Kidney glomerular epithelial cell (primary cell): ENCODE measurements around the gene SDK2.

ENCODE experiments used
- DNase-seq: peaks from one replicate; lab custom pipeline; 2025; lab: John Stamatoyannopoulos, UW

The SDK2 gene

DNA sequence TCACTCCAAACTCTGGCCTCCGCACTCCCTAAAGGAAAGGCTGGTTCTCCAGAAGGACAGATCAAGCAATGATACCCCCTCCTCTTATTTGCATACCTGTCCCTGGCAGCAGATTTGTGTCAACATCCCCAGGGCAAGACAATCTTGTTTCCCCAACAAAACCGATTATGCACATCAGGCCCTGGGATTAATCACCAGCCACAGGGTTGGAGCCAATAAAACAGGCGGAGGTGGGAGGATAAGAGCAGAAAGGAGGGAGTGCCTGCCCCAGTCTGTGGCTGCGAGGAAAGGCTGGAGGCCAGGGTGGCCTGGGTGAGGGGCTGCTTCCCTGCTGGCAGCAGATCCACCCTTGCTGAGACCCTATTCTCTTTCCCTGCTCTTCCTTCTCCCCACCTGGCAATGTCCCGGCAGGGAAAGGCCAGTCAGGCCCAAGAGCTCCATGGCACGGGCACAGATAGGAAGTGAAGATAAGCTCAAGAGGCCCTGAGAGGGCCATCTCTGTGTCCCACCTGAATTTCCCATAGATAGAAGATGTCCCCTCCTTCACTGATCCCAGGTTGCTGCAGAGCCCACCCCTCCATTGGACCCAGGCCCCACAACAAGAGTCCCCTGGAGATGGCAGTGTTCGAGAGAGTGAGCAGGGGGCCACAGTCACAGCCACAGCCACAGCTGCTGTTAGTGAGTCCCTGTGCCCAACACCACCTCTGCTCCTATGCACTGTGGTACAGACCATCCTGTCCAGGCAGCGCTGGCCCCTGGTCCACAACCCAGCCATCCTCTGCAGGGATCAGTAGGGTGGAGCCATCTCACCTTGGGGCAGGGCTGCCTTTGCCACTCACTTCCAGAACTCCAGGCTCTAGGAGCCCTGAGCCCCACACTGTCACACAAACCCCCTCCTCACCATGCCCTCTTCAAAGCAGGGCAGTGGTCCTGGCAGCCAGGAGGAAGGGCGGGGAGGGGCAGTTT is 137.5 kb downstream of the SDK2 start:
- DNase-seq: no peak

DNA sequence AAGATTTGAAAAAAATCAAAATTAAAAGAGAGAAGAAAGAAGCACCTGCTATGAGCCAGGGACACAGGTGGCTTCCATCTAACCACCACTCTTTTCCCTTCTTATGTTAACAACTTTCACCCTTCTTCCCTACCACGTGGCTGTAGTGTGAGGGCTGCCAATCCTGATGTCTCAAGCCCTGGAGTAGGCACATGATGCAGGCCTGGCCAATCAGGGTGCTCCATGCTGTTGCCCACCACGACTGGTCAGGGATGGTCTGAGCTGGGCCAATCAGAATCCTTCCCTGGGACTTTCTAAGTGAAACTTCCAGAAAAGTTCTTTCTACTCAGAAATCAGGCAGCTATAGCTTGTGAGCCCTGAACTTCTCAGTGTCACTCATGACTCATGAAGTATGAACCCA is 140.7 kb downstream of the SDK2 start:
- no peak for DNase-seq

DNA sequence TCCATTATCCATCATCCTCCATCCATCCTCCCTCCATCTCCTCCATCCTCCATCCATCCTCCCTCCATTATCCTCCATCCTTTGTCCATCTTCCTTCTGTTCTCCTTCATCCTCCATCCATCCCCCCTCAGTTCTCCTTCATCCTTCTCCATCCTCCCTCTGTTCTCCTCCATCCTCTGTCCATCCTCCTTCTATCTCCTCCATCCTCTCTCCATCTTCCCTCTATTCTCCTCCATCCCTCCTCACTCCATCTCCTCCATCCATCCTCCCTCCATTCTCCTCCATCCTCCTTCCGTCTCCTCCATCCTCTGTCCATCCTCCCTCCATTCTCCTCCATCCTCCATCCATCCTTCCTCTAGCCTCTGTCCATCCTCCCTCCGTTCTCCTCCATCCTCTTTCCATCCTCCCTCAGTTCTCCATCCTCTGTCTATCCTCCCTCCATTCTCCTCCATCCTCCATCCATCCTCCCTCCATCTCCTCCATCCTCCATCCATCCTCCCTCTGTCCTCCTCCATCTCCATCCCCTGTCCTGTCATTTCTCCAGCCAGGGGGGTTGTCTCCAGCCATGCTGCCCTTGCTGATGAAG is 143.7 kb downstream of the SDK2 start:
- no peak for DNase-seq

GRCh38 chr17:73498886-73499554 is 145.2 kb downstream of the SDK2 start:
- no peak for DNase-seq

DNA sequence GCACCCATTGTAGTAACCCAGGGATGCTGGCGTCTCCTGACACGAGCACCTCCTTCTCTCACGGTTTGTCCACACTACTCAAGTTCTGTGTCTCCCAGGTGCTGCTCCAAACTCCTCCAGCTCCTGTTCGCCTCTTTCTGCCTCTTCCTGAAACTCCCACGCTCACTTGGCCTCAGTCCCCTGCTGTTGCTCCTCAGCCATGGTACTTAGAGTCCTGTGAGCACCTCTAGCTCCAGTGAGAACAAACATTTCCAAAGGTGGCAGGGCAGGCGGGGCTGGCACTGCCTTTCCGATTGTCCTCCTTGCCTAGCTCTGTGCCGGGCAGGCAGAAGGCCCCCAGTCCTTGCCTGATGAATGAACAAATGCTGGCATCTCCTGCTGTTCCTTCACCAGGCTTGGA is 146.1 kb downstream of the SDK2 start:
- DNase-seq: no peak

DNA sequence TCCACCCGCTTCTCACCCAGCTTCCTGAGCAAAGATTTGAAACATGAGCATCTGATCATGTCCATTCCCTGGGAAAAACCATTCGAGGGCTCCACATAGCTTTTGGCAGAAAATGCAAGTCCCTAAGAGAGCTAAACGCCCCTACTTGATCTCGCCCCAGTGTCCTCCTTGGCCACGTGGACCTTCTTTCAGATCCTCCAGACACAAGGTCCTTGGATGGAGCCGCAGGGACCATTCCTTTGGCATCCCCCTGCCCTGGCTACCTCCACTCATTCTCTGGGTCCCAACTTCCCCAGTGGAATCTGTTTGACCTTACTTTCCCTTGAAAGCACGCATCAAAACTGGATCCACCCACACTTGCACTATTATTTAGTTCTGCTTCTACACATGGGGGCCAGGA is 146.5 kb downstream of the SDK2 start:
- no peak for DNase-seq

GRCh38 chr17:73496232-73496631 is 148.0 kb downstream of the SDK2 start:
- no peak for DNase-seq

DNA sequence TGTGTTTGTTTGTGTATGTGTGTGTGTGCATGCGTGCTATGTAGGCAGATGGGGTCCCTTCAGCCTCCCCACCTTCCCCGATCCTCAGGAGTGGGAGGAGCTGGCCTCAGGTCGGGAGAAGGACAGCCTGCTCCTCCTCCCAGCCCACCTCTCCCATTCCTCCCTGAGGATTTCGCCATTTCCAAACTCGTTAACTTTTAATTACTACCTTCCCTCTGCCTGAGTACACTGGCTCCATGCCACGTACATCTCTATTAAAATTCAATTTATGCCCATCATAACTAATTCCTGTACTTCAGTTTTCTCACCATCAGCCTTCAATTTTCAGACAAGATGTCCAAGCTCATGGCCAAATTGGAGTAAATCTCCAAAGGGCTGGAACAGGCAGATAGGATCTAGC is 148.6 kb downstream of the SDK2 start:
- no peak for DNase-seq

DNA sequence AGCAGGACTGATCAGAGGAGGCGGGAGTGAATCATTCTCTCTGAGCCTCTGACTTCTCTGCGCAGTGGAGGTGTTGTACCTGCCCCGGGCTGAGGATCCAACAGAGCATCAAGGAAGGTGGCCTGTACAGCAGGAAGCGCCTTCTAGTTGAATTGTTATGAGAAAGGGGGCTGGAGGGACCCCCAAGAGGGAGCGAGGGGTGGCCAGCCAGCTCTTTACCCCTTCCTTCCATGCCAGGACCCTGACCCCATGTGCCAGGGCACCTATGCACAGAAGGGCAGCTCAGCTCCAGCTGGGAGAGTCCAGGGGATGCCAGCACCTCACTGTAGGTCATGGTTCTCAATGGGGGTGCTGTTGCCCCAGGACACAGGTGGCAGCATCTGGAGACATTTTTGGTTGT is 149.3 kb downstream of the SDK2 start:
- DNase-seq: no peak

DNA sequence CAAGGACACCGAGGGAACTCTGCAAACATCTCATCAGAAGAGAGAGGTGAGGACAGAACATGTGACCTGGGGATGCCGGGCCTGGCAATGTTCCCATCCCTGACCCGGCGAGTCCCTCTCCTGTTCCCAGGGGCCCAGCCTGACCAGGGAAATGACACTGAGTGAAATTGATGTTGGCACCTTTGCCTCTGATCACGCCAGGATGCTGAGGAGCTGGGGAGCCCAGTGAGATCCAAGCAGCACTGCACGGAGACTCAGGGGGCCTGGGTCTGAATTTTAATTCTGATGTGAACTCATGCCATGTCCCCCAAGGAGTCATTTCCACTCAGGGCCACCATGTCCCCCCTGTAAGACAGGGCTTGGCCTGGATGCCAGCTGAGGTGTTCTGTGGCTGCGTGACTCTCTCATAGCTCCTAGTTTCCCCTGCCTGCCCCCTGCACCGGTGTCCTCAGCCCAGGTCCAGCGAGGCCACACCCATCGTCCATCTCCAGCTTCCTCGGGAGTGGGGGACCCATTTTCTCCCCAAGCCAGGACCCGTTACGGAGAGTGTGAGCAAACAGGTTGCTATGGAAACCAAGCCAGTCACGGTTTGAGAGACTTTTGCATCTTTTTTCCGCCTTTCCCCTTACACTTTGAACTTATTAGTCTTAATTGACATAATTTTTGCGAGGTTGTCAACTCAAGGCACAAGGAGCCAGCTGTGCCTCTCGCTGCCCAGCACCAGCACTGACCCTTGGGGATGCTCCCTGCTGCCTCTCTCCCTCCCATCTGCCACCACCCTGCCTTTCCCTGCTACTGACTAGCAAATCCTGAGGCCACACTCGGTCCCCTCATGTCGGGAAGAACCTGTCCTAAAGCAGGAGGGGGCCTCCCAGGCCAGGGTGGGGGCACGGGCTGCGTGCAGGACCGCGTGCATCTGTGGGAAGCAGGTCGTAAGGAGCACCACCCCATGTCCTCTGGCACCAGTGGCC is 150.0 kb downstream of the SDK2 start:
- DNase-seq: no peak

DNA sequence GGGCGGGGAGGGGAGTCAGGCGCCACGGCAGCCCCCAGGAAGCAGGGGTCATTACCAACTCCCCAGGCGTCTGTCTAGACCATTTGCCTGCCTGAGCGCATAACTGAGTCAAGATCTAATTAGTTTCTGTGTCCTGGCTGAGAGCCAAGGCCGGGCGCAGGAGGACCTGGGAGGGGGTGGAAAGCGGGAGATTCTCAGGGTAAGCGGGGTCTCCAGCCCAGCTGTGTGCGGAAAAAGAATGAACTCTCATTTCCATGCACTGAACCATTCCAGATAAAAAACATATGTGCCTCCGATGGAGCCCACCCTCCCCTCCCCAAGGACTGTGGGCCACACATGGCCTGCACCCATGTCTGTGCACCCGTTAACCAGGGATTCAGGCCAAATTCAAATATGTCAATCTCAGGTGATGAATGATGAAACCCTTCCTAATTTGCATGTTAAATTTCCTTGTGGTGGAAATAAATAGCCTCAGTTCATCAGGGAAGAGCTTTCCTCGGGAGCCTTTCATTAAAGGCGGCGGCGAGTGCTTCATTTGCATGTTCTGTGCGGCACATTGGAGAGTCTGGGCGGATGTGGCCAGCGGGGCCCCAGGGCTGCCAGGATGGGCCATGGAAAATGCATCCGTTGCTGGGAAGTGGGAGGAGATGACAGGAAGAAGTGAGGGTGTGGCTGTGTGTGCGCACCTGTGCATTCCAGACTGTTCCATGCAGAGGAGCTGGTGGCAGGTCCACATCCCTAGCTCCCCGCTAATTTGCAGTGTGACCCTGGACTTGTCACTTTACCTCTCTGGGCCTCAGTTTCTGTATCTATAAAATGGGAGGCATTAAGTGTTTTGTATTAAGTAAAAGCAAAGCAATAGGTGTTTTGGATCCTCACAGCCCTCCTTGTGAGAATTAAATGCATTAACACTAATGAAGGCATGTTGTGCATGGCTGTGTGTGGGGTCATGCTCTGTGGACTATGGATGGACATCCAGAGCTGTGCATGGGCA is 151.1 kb downstream of the SDK2 start:
- no peak for DNase-seq

GRCh38 chr17:73492125-73492820 is 152.0 kb downstream of the SDK2 start:
- no peak for DNase-seq

GRCh38 chr17:73491648-73492047 is 152.6 kb downstream of the SDK2 start:
- DNase-seq: no peak

- DNase-seq: no peak
Observed at GRCh38 chr17:73490851-73491250, 153.4 kb downstream of the SDK2 start.

DNA sequence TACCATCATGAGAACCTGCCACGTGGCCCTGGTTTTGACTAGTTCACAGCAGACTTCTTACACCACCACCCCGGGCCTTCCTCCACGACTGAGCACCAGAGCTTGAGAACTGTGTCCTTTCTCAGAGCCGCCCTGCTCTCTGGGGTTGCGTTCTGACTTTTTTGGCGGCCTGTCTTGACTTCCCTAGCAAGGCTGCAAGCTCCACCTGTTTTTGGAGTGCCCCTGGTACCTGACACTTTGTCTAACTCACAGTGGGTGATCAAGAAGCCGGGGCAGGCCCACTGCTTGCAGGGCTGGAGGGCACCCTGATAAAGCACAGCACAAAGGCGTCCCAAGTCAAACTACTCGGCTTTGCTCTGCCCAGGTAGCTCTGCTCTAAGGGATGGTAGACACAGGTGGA is 154.3 kb downstream of the SDK2 start:
- no peak for DNase-seq

GRCh38 chr17:73489333-73489732 is 154.9 kb downstream of the SDK2 start:
- no peak for DNase-seq

GRCh38 chr17:73485130-73485529 is 159.1 kb downstream of the SDK2 start:
- no peak for DNase-seq

GRCh38 chr17:73482894-73483293 is 161.4 kb downstream of the SDK2 start:
- DNase-seq: no peak

DNA sequence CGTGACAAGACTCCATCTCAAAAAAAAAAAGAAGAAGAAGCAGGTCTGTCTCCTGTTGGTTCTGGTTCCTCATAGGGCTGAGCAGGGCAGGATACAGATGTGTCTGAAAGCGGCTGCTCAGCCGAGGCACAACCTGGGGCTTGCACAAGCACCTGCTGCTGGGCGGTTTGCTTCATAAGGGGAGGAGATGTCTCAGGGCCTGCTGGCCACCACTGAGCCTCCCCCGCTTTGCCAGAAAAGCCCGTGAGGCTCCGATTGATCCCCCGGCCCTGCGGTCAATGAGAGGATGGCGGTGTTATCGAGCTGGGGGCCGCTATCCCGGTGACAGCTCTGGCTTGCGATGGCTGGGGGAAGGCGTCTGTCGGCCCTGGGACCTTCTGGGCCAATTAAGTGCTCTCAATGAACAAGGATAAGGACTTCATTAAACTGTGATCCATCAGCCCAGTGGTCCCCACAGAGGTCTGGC is 162.0 kb downstream of the SDK2 start:
- DNase-seq: no peak

- no peak for DNase-seq
Observed at GRCh38 chr17:73481676-73482075, 162.6 kb downstream of the SDK2 start.
